ENCODE data around the gene KIR3DL2.
"Not testable (repeated sequence)": the region's sequence is repeated elsewhere in the genome, so short reads cannot be mapped to it uniquely, and the experiment has no call there.

- not testable (repeated sequence) for TF ChIP-seq EZH2, EZH2phosphoT487 (IDR thresholded peaks at IDR 0.05)
Measured at GRCh38 chr19:54843171-54843570, 7.1 kb upstream of the KIR3DL2 start.

Data from neural progenitor cell (in vitro differentiated cells).